Ovary (tissue), 3 donors: Measurements from ENCODE around the gene CFAP65.

ENCODE experiments used
- POLR2A ChIP-seq: fragments of 450-650 bp; IDR thresholded peaks from one replicate; pipeline ENCODE4 v1.6.1; 2017; ENCODE audit warnings: antibody characterized with exemption, mild to moderate bottlenecking, moderate library complexity
- TF ChIP-seq, protein P1 (sequence below), 3 donors: fragments of 450-650 bp in 2 of 3; fragments of 200-600 bp in 1 of 3; IDR thresholded peaks; one replicate each; pipeline versions ENCODE4 v1.5.1 to v1.8.0; 2016 to 2022; ENCODE audit warnings: antibody characterized with exemption in 3 of 3, mild to moderate bottlenecking in 1 of 3
- donor health status: DM: no; HTN: no; CAD: no.

DNA sequence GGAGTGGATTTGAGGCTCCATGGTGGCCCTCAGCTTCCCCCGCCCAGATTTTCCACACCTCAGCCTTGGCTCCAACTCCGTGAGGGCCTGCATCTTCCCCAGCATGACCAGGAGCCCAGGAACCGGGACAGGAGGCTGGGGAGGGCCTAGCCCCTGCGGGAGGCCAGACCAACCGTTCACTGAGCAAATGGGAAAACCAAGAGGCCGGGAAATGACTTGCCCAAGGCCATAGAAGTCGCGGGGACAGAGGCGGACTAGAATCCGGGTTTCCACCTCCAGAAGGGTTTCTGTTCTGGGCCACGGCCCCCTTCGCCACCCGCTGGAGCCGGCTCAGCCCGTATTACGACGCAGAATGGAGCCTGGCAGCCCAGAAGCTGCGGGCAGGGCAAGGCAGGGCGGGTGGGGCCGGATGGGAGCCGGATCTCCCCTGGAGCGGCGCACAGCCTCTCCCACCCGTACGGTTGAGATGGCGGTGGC lies 40.2 kb downstream of the CFAP65 start:
- TF ChIP-seq, protein P1, sequence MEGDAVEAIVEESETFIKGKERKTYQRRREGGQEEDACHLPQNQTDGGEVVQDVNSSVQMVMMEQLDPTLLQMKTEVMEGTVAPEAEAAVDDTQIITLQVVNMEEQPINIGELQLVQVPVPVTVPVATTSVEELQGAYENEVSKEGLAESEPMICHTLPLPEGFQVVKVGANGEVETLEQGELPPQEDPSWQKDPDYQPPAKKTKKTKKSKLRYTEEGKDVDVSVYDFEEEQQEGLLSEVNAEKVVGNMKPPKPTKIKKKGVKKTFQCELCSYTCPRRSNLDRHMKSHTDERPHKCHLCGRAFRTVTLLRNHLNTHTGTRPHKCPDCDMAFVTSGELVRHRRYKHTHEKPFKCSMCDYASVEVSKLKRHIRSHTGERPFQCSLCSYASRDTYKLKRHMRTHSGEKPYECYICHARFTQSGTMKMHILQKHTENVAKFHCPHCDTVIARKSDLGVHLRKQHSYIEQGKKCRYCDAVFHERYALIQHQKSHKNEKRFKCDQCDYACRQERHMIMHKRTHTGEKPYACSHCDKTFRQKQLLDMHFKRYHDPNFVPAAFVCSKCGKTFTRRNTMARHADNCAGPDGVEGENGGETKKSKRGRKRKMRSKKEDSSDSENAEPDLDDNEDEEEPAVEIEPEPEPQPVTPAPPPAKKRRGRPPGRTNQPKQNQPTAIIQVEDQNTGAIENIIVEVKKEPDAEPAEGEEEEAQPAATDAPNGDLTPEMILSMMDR (IDR thresholded peaks at IDR 0.05): no peak
- no peak for TF ChIP-seq POLR2A
